Spleen (tissue), 11 donors: ENCODE data around the gene LRP11. TPM values are rescaled to one million over a fixed set of nuclear protein-coding genes. Genes with fewer than 3 reads are reported as not detected.

Experiments
- DNase-seq: peaks from one replicate; pipeline ENCODE4 v3.0.0-alpha.2; 2020
- H3K27ac ChIP-seq, 8 donors: fragments of 200-600 bp; sonication (generic) in 7 of 8; 1 replicate in 4 of 8; 2 replicates in 4 of 8; pipeline versions ENCODE4 v1.5.0 to v1.8.0; 2016 to 2021; ENCODE audit warnings: inconsistent platforms in 4 of 8, mild to moderate bottlenecking in 4 of 8, moderate library complexity in 1 of 8
- H3K27me3 ChIP-seq, 7 donors: fragments of 200-600 bp; sonication (generic) in 6 of 7; replicated peaks in 1 of 7; 1 replicate in 4 of 7; 2 replicates in 3 of 7; pipeline versions ENCODE4 v1.5.0 to v1.8.0; 2016 to 2021; ENCODE audit warnings: inconsistent platforms in 3 of 7, mild to moderate bottlenecking in 1 of 7
- H3K36me3 ChIP-seq, 6 donors: fragments of 200-600 bp; sonication (generic) in 5 of 6; 1 replicate in 4 of 6; 2 replicates in 2 of 6; pipeline versions ENCODE4 v1.5.0 to v1.8.0; 2016 to 2021; ENCODE audit warnings: inconsistent platforms in 2 of 6
- H3K4me1 ChIP-seq, 6 donors: fragments of 200-600 bp; sonication (generic) in 5 of 6; 1 replicate in 3 of 6; 2 replicates in 3 of 6; pipeline versions ENCODE4 v1.5.0 to v1.8.0; 2016 to 2021; ENCODE audit warnings: inconsistent platforms in 3 of 6
- H3K4me3 ChIP-seq, 8 donors: fragments of 200-600 bp; sonication (generic) in 7 of 8; 1 replicate in 4 of 8; 2 replicates in 4 of 8; pipeline versions ENCODE4 v1.5.0 to v1.8.0; 2016 to 2021; ENCODE audit warnings: inconsistent platforms in 4 of 8, mild to moderate bottlenecking in 4 of 8, moderate library complexity in 2 of 8
- H3K9me3 ChIP-seq, 8 donors: fragments of 200-600 bp; sonication (generic) in 7 of 8; 1 replicate in 4 of 8; 2 replicates in 4 of 8; pipeline versions ENCODE4 v1.5.0 to v1.8.0; 2016 to 2021; ENCODE audit warnings: inconsistent platforms in 4 of 8
- CTCF ChIP-seq, 11 experiments: fragments of 200-600 bp in 7 of 11; fragments of 450-650 bp in 4 of 11; sonication (generic) in 4 of 11; IDR thresholded peaks in 8 of 11; conservative IDR thresholded peaks in 3 of 11; 1 replicate in 7 of 11; 2 replicates in 4 of 11; pipeline versions ENCODE4 v1.4.0 to v1.8.0; 2016 to 2021; ENCODE audit warnings: antibody characterized with exemption in 11 of 11, inconsistent platforms in 4 of 11, mild to moderate bottlenecking in 1 of 11
- POLR2A ChIP-seq, 3 donors: fragments of 450-650 bp; IDR thresholded peaks; one replicate each; pipeline ENCODE4 v1.5.1; 2017; ENCODE audit warnings: antibody characterized with exemption in 3 of 3, mild to moderate bottlenecking in 1 of 3
- POLR2AphosphoS5 ChIP-seq, 3 donors: sonication (generic); formaldehyde crosslinking; IDR thresholded peaks; one replicate each; pipeline ENCODE4 v1.5.1; 2017; ENCODE audit warnings: antibody characterized with exemption in 3 of 3
- WGBS, 5 donors: extraction: QIAGEN DNeasy Blood & Tissue Kit in 3 of 5; methylation state at CpG; one replicate each; pipeline versions ENCODE4 v1.1.5 to v1.1.7; 2013 to 2018; 5-methylcytosine and 5-hydroxymethylcytosine counted together
- intact Hi-C: fragments of 100-400 bp; cut with DNase I; formaldehyde crosslinking; loops from one replicate; pipeline ENCODE4 v1.15.0; 2023; ENCODE audit warnings: low total_unique reads
- polyA plus RNA-seq, 3 donors: library from polyadenylated mRNA; stranded (reverse); fragments of 200-250 nt; gene quantifications; one replicate each; pipeline ENCODE4 v1.2.1, GENCODE V29; 2013
- total RNA-seq, 7 donors: library from RNA; depleted of rRNA in 3 of 7; stranded (reverse); fragments of >200 nt in 3 of 7; fragmentation: NEBNext Ultra II Directional in 4 of 7; extraction: Animal tissue kit (Norgen Biotek cat#: 25700) in 4 of 7; gene quantifications; one replicate each; pipeline versions ENCODE4 v1.1.0 to v1.2.1, GENCODE V29; 2016 to 2021
- donor health status: healthy with polysubstance abuse.
- donor health status: DM: no; HTN: no; CAD: no; lungs with moderate emphysema.
- donor health status: DM: no; HTN: no; CAD: no.
- donor health status: Bipolar disorder and iron deficiency.
- donor health status: healthy.
- donor health status: DM: no; HTN: no; CAD: no.
- donor health status: DM: yes; HTN: yes; CAD: no.

The LRP11 gene
- total and polyA plus RNA-seq, 10 donors = 0.65 to 15.0 (median 7.1) TPM

GRCh38 chr6:149840345-149841075 lies 23.6 kb downstream of the LRP11 start:
- Histone ChIP-seq H3K27ac (no peak overlapping the region), H3K4me3 (no peak overlapping the region), H3K4me1 (no peaks in the 10 kb centered on the region), H3K9me3 (no peaks in the 10 kb centered on the region), H3K36me3 (no peaks in the 10 kb centered on the region), H3K27me3 (no peaks in the 10 kb centered on the region)
- DNase-seq = no peak
- peak in 10 of 11 experiments; percentile 8 to 56 (median 47) for TF ChIP-seq CTCF (IDR thresholded peaks at IDR 0.05 in 8 of 11, conservative IDR thresholded peaks at IDR 0.05 in 3 of 11)
- TF ChIP-seq POLR2A (IDR thresholded peaks at IDR 0.05) = no peak
- intact Hi-C loops = no loop called here
- WGBS, 5 donors = 72 to 77% (median 74%) methylated on average over 6 to 8 of the region's 8 CpGs

GRCh38 chr6:149834513-149835481 lies 29.4 kb downstream of the LRP11 start:
- 51 to 60% (median 58%) methylated on average over 5 of the region's 5 CpGs for WGBS, 5 donors
- DNase-seq = no peak
- Histone ChIP-seq H3K27ac (no peak overlapping the region), H3K27me3 (no peaks in the 10 kb centered on the region), H3K9me3 (no peaks in the 10 kb centered on the region), H3K4me1 (no peaks in the 10 kb centered on the region), H3K36me3 (no peaks in the 10 kb centered on the region), H3K4me3 (no peak overlapping the region)
- TF ChIP-seq CTCF (IDR thresholded peaks at IDR 0.05 in 8 of 11, conservative IDR thresholded peaks at IDR 0.05 in 3 of 11) (peak; percentile 67 to 94 (median 89)), POLR2A (IDR thresholded peaks at IDR 0.05) (no peak)
- intact Hi-C loops = loop anchor here (2.0 to 5.0 kb wide), 2 partner anchors 92 to 183 kb away; no protein-coding TSS in a partner anchor

GRCh38 chr6:149833651-149834050 lies 30.5 kb downstream of the LRP11 start:
- Histone ChIP-seq H3K36me3 (no peaks in the 10 kb centered on the region), H3K27me3 (no peaks in the 10 kb centered on the region), H3K27ac (no peak overlapping the region), H3K4me3 (no peak overlapping the region), H3K9me3 (no peaks in the 10 kb centered on the region), H3K4me1 (no peaks in the 10 kb centered on the region)
- intact Hi-C loops = loop anchor here (2.0 kb wide), 1 partner anchor 93 kb away; no protein-coding TSS in a partner anchor
- TF ChIP-seq CTCF (IDR thresholded peaks at IDR 0.05 in 8 of 11, conservative IDR thresholded peaks at IDR 0.05 in 3 of 11) (no peak), POLR2A (IDR thresholded peaks at IDR 0.05) (no peak), POLR2AphosphoS5 (IDR thresholded peaks at IDR 0.05) (no peak)
- DNase-seq = no peak
- 91 to 99% (median 91%) methylated on average over 3 of the region's 3 CpGs for WGBS, 5 donors
